ENCODE measurements around the gene SDR42E2. TPM values are rescaled to one million over a fixed set of nuclear protein-coding genes. Genes with fewer than 3 reads are reported as not detected.
A peak's percentile ranks its signal among the peaks of the same experiment; 100 is the strongest.

SDR42E2 gene
- polyA plus RNA-seq, 2 of the 4 experiments (the other 2 are of a cell fraction): not detected

- peak within 1 kb of the TSS; percentile 90 to 94 for H3K27ac ChIP-seq
- ChIA-PET CTCF (interaction anchor here (0.8 to 24.4 kb wide), 17 partner anchors 10 to 114 kb away, joined by 3 to 320 read pairs (median 5); partner anchors contain the start of gene POLR3E), POLR2A (interaction anchor here (0.6 to 1.4 kb wide), 6 partner anchors 26 to 1074 kb away, joined by 3 to 16 read pairs (median 4); partner anchors contain the start of gene POLR3E)
- FAIRE-seq: no peak
- H3K4me2 ChIP-seq: peak within 1 kb of the TSS; percentile 87
- peak; percentile 95 to 96 for ATAC-seq
- H3K4me1 ChIP-seq: peaks cover 12% of the 10 kb centered on the region
- WGBS (ENCODE audit: missing lambda C conversion rate): 1% methylated on average over 37 of the region's 74 CpGs
- DNase-seq (ENCODE audit: low read depth in 1 of 2, low spot score in 1 of 2): peak; percentile 98
- peak within 1 kb of the TSS; percentile 84 for H3K4me3 ChIP-seq
- peaks cover 8% of the 10 kb centered on the region for H3K9me3 ChIP-seq
- TF ChIP-seq TP53 (CRISPR knock-in tag; IDR thresholded peaks at IDR 0.05): no peak
- TF ChIP-seq RFX5 (IDR thresholded peaks at IDR 0.05): no peak
- TF ChIP-seq RCOR1 (IDR thresholded peaks at IDR 0.05; ENCODE audit: low read depth, low read length): no peak
- no peak for TF ChIP-seq SREBF2 (IDR thresholded peaks at IDR 0.05)
- peak; percentile 70 to 90 for TF ChIP-seq RAD21 (conservative IDR thresholded peaks at IDR 0.05 in 1 of 2, IDR thresholded peaks at IDR 0.05 in 1 of 2)
- no peak for TF ChIP-seq RNF2 (IDR thresholded peaks at IDR 0.05; ENCODE audit: borderline replicate concordance, low read depth)
- TF ChIP-seq POLR2A (IDR thresholded peaks at IDR 0.05; ENCODE audit: low read length): peak; percentile 49
- TF ChIP-seq E2F6 (IDR thresholded peaks at IDR 0.05; ENCODE audit: borderline replicate concordance, low read depth): no peak; the same call in 1 of the 2 replicates
- TF ChIP-seq HOXA7 (CRISPR knock-in tag; IDR thresholded peaks at IDR 0.05): no peak
- TF ChIP-seq TFCP2L1 (CRISPR knock-in tag; IDR thresholded peaks at IDR 0.05): no peak
- no peak for TF ChIP-seq HES2 (IDR thresholded peaks at IDR 0.05)
- TF ChIP-seq FOXS1 (CRISPR knock-in tag; IDR thresholded peaks at IDR 0.05): no peak
- TF ChIP-seq GATA3 (IDR thresholded peaks at IDR 0.05; ENCODE audit: borderline replicate concordance): no peak; the same call in 1 of the 2 replicates
- TF ChIP-seq ZNF302 (CRISPR knock-in tag; IDR thresholded peaks at IDR 0.05): no peak
- TF ChIP-seq FOSB (CRISPR knock-in tag; IDR thresholded peaks at IDR 0.05): no peak
- TF ChIP-seq JUN (IDR thresholded peaks at IDR 0.05): peak; percentile 74 to 81
- TF ChIP-seq CBX2 (IDR thresholded peaks at IDR 0.05; ENCODE audit: borderline replicate concordance, low read depth): no peak
- TF ChIP-seq FOSL2 (IDR thresholded peaks at IDR 0.05): no peak
- TF ChIP-seq FOSL2 (CRISPR knock-in tag; IDR thresholded peaks at IDR 0.05): no peak
- no peak for TF ChIP-seq KDM5A (IDR thresholded peaks at IDR 0.05)
- TF ChIP-seq USF2 (IDR thresholded peaks at IDR 0.05): peak; percentile 66
- 0 out of 2 replicates have a peak, but pooled peaks have one; percentile 56 for TF ChIP-seq HMGXB4 (CRISPR knock-in tag; IDR thresholded peaks at IDR 0.05; ENCODE audit: borderline replicate concordance)
- peak; percentile 87 for TF ChIP-seq CTCF (IDR thresholded peaks at IDR 0.05)
- no peak for TF ChIP-seq CHD2 (IDR thresholded peaks at IDR 0.05; ENCODE audit: low read length, partially characterized antibody)
- no peak for TF ChIP-seq RARB (CRISPR knock-in tag; IDR thresholded peaks at IDR 0.05)
- no peak for TF ChIP-seq EP300 (IDR thresholded peaks at IDR 0.05)
- TF ChIP-seq MAX (IDR thresholded peaks at IDR 0.05): peak; percentile 90; the same call in 1 of the 2 replicates
- no peak for TF ChIP-seq BCL3 (IDR thresholded peaks at IDR 0.05)
- TF ChIP-seq CBX8 (IDR thresholded peaks at IDR 0.05): no peak
- no peak for TF ChIP-seq CEBPB (IDR thresholded peaks at IDR 0.05)
These were observed 43.9 kb downstream of the SDR42E2 start, which contains the start of gene EEF2K for GRCh38 chr16:22206013-22206841. Gene EEF2K (plus strand): TSS chr16:22206278. CDS start chr16:22225730, 19,452 bp downstream.

Data from A549 (cell line).